ENCODE results near the gene TSPAN5. TPM values are rescaled to one million over a fixed set of nuclear protein-coding genes. Genes with fewer than 3 reads are reported as not detected.

The TSPAN5 gene
- polyA plus RNA-seq, 1 of the 3 experiments (the other 2 are of a cell fraction): 38.6 TPM

DNA sequence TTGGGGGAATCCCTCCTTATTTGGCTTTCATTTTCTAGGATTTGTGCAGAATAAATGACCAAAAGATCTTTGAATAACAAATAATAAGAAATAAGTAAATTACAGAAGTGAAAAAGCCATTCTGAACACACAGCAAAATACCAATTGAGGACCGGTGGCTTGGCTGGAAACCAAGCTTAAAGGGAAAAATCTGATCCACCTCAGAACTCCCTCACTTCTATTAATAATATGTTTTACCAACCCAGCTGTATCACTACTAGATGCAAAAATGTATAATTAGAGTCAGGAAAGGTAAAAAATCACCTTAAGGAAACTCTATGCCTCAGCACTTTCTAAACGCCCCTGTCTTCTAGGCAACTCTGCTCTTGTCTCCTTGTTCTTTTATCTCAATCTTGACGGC, 77.3 kb downstream of the TSPAN5 start:
- ChIA-PET CTCF (no interaction called here), POLR2A (no interaction called here)
- H3F3A ChIP-seq (replicated peaks; ENCODE audit: insufficient read depth): no peaks in the 10 kb centered on the region
- H3K4me1 ChIP-seq (ENCODE audit: control insufficient read depth in 1 of 2, insufficient read depth in 2 of 2, low read depth in 1 of 2, low read length in 1 of 2): peaks cover 2 to 24% of the 10 kb centered on the region in 2 experiments; a peak in 3 of 4 replicates
- H3K27ac ChIP-seq (ENCODE audit: low read depth in 2 of 2, low read length in 1 of 2): no peak overlapping the region
- peaks cover 38% of the 10 kb centered on the region for H4K20me1 ChIP-seq (ENCODE audit: insufficient read depth)
- H3K79me2 ChIP-seq (ENCODE audit: insufficient read depth): peaks cover 94% of the 10 kb centered on the region
- H3K9me3 ChIP-seq: no peaks in the 10 kb centered on the region
- 91% methylated on average over 3 of the region's 3 CpGs for WGBS (ENCODE audit: low lambda C conversion rate)
- no peak for TF ChIP-seq RAD21 (IDR thresholded peaks at IDR 0.05; ENCODE audit: low read length)
- TF ChIP-seq RXRA (IDR thresholded peaks at IDR 0.05; ENCODE audit: borderline replicate concordance, low read depth): no peak
- no peak for TF ChIP-seq EP300 (IDR thresholded peaks at IDR 0.05; ENCODE audit: borderline replicate concordance in 1 of 2, low read depth in 1 of 2, low read length in 1 of 2)
- no peak for TF ChIP-seq NFIC (IDR thresholded peaks at IDR 0.05; ENCODE audit: borderline replicate concordance)
- TF ChIP-seq CHD2 (IDR thresholded peaks at IDR 0.05; ENCODE audit: low read length, partially characterized antibody): no peak
- TF ChIP-seq JUND (IDR thresholded peaks at IDR 0.05): no peak
- no peak for TF ChIP-seq SIN3A (IDR thresholded peaks at IDR 0.05; ENCODE audit: borderline replicate concordance, low read depth, low read length)
- TF ChIP-seq FOSL2 (IDR thresholded peaks at IDR 0.05; ENCODE audit: borderline replicate concordance, low read depth): no peak
- no peak for TF ChIP-seq NRF1 (IDR thresholded peaks at IDR 0.05; ENCODE audit: low read depth, low read length)
- no peak for TF ChIP-seq GATA2 (CRISPR knock-in tag; IDR thresholded peaks at IDR 0.05)
- TF ChIP-seq, protein P1, sequence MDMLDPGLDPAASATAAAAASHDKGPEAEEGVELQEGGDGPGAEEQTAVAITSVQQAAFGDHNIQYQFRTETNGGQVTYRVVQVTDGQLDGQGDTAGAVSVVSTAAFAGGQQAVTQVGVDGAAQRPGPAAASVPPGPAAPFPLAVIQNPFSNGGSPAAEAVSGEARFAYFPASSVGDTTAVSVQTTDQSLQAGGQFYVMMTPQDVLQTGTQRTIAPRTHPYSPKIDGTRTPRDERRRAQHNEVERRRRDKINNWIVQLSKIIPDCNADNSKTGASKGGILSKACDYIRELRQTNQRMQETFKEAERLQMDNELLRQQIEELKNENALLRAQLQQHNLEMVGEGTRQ (IDR thresholded peaks at IDR 0.05; ENCODE audit: borderline replicate concordance, low read depth, low read length): no peak
- no peak for TF ChIP-seq SMC3 (IDR thresholded peaks at IDR 0.05; ENCODE audit: low read depth, low read length)
- TF ChIP-seq TCF12 (IDR thresholded peaks at IDR 0.05): no peak
- no peak for TF ChIP-seq YY1 (IDR thresholded peaks at IDR 0.05; ENCODE audit: low read depth)
- TF ChIP-seq, protein P2, sequence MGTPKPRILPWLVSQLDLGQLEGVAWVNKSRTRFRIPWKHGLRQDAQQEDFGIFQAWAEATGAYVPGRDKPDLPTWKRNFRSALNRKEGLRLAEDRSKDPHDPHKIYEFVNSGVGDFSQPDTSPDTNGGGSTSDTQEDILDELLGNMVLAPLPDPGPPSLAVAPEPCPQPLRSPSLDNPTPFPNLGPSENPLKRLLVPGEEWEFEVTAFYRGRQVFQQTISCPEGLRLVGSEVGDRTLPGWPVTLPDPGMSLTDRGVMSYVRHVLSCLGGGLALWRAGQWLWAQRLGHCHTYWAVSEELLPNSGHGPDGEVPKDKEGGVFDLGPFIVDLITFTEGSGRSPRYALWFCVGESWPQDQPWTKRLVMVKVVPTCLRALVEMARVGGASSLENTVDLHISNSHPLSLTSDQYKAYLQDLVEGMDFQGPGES (IDR thresholded peaks at IDR 0.05; ENCODE audit: low read depth, low read length): no peak
- no peak for TF ChIP-seq FOXJ3 (CRISPR knock-in tag; IDR thresholded peaks at IDR 0.05)
- TF ChIP-seq, protein P3, sequence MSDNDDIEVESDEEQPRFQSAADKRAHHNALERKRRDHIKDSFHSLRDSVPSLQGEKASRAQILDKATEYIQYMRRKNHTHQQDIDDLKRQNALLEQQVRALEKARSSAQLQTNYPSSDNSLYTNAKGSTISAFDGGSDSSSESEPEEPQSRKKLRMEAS (IDR thresholded peaks at IDR 0.05; ENCODE audit: low read depth): no peak
- TF ChIP-seq TEAD4 (IDR thresholded peaks at IDR 0.05; ENCODE audit: borderline replicate concordance, insufficient read depth): no peak
- TF ChIP-seq, protein P4, sequence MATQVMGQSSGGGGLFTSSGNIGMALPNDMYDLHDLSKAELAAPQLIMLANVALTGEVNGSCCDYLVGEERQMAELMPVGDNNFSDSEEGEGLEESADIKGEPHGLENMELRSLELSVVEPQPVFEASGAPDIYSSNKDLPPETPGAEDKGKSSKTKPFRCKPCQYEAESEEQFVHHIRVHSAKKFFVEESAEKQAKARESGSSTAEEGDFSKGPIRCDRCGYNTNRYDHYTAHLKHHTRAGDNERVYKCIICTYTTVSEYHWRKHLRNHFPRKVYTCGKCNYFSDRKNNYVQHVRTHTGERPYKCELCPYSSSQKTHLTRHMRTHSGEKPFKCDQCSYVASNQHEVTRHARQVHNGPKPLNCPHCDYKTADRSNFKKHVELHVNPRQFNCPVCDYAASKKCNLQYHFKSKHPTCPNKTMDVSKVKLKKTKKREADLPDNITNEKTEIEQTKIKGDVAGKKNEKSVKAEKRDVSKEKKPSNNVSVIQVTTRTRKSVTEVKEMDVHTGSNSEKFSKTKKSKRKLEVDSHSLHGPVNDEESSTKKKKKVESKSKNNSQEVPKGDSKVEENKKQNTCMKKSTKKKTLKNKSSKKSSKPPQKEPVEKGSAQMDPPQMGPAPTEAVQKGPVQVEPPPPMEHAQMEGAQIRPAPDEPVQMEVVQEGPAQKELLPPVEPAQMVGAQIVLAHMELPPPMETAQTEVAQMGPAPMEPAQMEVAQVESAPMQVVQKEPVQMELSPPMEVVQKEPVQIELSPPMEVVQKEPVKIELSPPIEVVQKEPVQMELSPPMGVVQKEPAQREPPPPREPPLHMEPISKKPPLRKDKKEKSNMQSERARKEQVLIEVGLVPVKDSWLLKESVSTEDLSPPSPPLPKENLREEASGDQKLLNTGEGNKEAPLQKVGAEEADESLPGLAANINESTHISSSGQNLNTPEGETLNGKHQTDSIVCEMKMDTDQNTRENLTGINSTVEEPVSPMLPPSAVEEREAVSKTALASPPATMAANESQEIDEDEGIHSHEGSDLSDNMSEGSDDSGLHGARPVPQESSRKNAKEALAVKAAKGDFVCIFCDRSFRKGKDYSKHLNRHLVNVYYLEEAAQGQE (IDR thresholded peaks at IDR 0.05; ENCODE audit: low read depth, low read length): no peak
- H3K4me3 ChIP-seq (ENCODE audit: low read depth in 2 of 2, low read length in 1 of 2): no peak overlapping the region
- H2AFZ ChIP-seq (ENCODE audit: low read depth): no peak overlapping the region
- no peaks in the 10 kb centered on the region for H3K9me2 ChIP-seq
- no peaks in the 10 kb centered on the region for H3K36me3 ChIP-seq (replicated peaks in 1 of 2; ENCODE audit: control insufficient read depth in 1 of 2, insufficient read depth in 2 of 2, low read length in 1 of 2)
- no peak overlapping the region for H3K4me2 ChIP-seq
- no peak for DNase-seq
- H3K27me3 ChIP-seq (ENCODE audit: insufficient read depth): no peaks in the 10 kb centered on the region
- H3K9ac ChIP-seq: no peak overlapping the region

All from SK-N-SH (cell line).